ENCODE results near the gene ANTXR1.
A peak's percentile ranks its signal among the peaks of the same experiment; 100 is the strongest.
"Not testable (repeated sequence)": the region's sequence is repeated elsewhere in the genome, so short reads cannot be mapped to it uniquely, and the experiment has no call there.

ANTXR1 gene

GRCh38 chr2:69244882-69245281, 231.9 kb downstream of the ANTXR1 start:
- no peak for DNase-seq

- no peak for DNase-seq
Observed at GRCh38 chr2:69247583-69247982, 234.6 kb downstream of the ANTXR1 start.

- no peak for DNase-seq
Observed at GRCh38 chr2:69248232-69248631, 235.3 kb downstream of the ANTXR1 start.

GRCh38 chr2:69250981-69251380, 238.0 kb downstream of the ANTXR1 start:
- DNase-seq: no peak

GRCh38 chr2:69251943-69252342, 239.0 kb downstream of the ANTXR1 start:
- DNase-seq: no peak

- peak; percentile 38 for DNase-seq
Observed at GRCh38 chr2:69253112-69253511, 240.1 kb downstream of the ANTXR1 start.

GRCh38 chr2:69253611-69254301, 240.8 kb downstream of the ANTXR1 start:
- peak; percentile 60 for DNase-seq

- DNase-seq: no peak
Observed at GRCh38 chr2:69255760-69256159, 242.8 kb downstream of the ANTXR1 start.

- DNase-seq: not testable (repeated sequence)
Observed at GRCh38 chr2:69259994-69260591, 247.1 kb downstream of the ANTXR1 start.

GRCh38 chr2:69260666-69261065, 247.7 kb downstream of the ANTXR1 start:
- DNase-seq: no peak

GRCh38 chr2:69269330-69269729, 256.4 kb downstream of the ANTXR1 start:
- DNase-seq: no peak

GRCh38 chr2:69271831-69272257, 258.9 kb downstream of the ANTXR1 start:
- no peak for DNase-seq

- peak; percentile 18 for DNase-seq
Observed at GRCh38 chr2:69272803-69273471, 260.0 kb downstream of the ANTXR1 start.

GRCh38 chr2:69275490-69275889, 262.5 kb downstream of the ANTXR1 start:
- no peak for DNase-seq

- DNase-seq: no peak
Observed at GRCh38 chr2:69278366-69278765, 265.4 kb downstream of the ANTXR1 start.

- no peak for DNase-seq
Observed at GRCh38 chr2:69279211-69279610, 266.2 kb downstream of the ANTXR1 start.

GRCh38 chr2:69279931-69280681, 267.1 kb downstream of the ANTXR1 start:
- DNase-seq: no peak

- DNase-seq: no peak
Observed at GRCh38 chr2:69280796-69281412, 267.9 kb downstream of the ANTXR1 start.

GRCh38 chr2:69285379-69285894, 272.5 kb downstream of the ANTXR1 start:
- no peak for DNase-seq

GRCh38 chr2:69287544-69287943, 274.6 kb downstream of the ANTXR1 start:
- no peak for DNase-seq

- DNase-seq: no peak
Observed at GRCh38 chr2:69288429-69288828, 275.4 kb downstream of the ANTXR1 start.

- DNase-seq: peak; percentile 33
Observed at GRCh38 chr2:69291004-69291650, 278.1 kb downstream of the ANTXR1 start.
